Hair follicle dermal papilla cell (primary cell): ENCODE results near the gene KDM4D. TPM values are rescaled to one million over a fixed set of nuclear protein-coding genes. Genes with fewer than 3 reads are reported as not detected.

Experiments
- total RNA-seq: library from RNA; depleted of rRNA; stranded (reverse); fragments of >200 nt; gene quantifications from 2 replicates; pipeline ENCODE4 v1.2.3, GENCODE V29; 2012

KDM4D gene
- 0.49 and 0.97 TPM in 2 replicates for total RNA-seq

DNA sequence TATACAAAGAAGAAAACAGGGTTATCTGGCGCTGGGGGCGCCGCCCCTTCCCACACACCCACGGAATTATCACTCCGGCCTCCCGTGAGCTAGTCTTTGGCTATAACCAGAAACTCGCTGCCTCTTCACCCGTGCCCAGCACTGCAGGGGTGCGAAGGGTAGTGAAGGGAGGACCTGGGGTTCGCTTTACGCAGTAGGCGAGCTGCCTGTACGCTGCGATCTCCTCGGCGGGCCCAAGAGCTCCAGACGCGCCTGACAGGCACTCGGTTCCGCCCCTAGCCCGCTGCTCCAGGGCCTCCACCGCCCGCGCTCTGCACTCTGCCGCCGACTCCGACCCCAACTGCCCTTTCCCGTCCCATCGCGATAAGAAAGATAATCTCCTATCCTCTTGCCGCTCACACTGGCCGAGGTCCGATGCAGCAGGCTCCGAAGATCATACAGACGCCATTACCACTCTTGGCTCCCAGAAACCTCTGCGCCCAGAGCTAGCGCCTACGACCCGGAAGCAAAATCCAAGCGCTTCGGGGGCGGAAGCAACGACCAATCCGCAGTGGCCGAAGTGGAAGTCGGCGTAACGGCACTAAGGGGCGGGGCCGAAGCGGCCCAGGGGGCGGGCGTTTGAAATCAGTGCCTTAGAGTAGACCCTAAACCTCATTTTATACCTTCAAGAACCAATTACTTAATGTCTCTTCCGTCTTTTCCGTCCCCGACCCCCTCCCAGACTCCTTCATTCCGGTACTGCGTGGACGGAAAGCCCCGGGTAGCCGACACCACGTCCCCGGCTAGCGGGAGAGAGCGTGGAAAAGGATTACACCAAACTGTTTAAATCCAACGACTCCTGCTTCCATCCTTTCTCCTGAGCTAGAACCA is at the start of gene KDM4D, which contains the start of gene CWC15:
Gene KDM4D, plus strand, starts transcription at position 611 of the 870 bp plus-strand sequence. CDS start 23,664 bp downstream, outside the sequence.
Gene CWC15, minus strand, starts transcription at position 458 of the 870 bp plus-strand sequence. CDS start 1,371 bp downstream, outside the sequence.

DNA sequence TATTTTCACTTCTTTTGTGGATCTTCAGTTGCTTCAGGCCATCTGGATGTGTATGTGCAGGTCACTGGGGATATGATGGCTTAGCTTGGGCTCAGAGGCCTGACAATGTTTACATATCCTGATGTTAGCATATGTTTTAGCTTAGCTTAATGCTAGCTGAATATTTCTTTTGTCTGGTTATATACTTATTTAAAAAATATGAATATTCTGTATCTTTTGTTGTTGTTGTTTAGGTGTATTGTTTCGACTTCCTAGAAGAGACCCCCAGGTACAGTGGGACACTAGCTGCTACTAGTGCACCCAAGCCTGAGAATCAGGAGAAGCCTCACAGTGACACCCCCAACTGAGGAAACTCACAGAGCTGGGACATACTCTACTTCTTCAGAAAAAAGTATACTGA is 51.4 kb downstream of the KDM4D start, which contains the start of gene KDM4E:
Gene KDM4E, plus strand, starts transcription at position 301 of the 400 bp plus-strand sequence. CDS start 300 bp downstream, outside the sequence.

Other genes with a start within 250 kb of the KDM4D start
- 61.4 and 70.9 TPM in 2 replicates for gene AMOTL1, start 205.4 kb upstream of the KDM4D start, total RNA-seq
- 20.9 and 23.3 TPM in 2 replicates for gene CWC15, start 153 bp upstream of the KDM4D start, total RNA-seq
- gene KDM4E, start 51.5 kb downstream of the KDM4D start, total RNA-seq = not detected in 2 replicates
- gene KDM4F, start 75.7 kb downstream of the KDM4D start, total RNA-seq = not detected in 2 replicates
- gene SRSF8, start 93.2 kb downstream of the KDM4D start, total RNA-seq = 17.4 and 20.9 TPM in 2 replicates
- 25.5 and 25.7 TPM in 2 replicates for gene ENDOD1, start 116.1 kb downstream of the KDM4D start, total RNA-seq